SK-N-SH treated with all-trans-retinoic acid at 6 μM for 48 hours (cell line): Measurements from ENCODE around the gene JMJD4.

Experiments
- ATAC-seq: fragments of 200-7000 bp; cut with Tn5 transposase; 3 replicates; pipeline ENCODE4 v1.9.1; 2020; ENCODE audit warnings: mild to moderate bottlenecking, moderate library complexity
- ARNTL ChIP-seq: fragments of 450-650 bp; formaldehyde crosslinking; IDR thresholded peaks from 2 replicates; pipeline ENCODE4 v1.5.0; 2020; ENCODE audit warnings: low read depth, mild to moderate bottlenecking, moderate library complexity, borderline replicate concordance
- BACH2 ChIP-seq: fragments of 250-450 bp; sonication (Bioruptor Pico); IDR thresholded peaks from 2 replicates; pipeline ENCODE4 v1.9.0; 2021; ENCODE audit warnings: mild to moderate bottlenecking, borderline replicate concordance
- CREB5 ChIP-seq: fragments of 250-450 bp; sonication (Bioruptor Pico); IDR thresholded peaks from 2 replicates; pipeline ENCODE4 v1.5.1; 2020; ENCODE audit warnings: low read depth, mild to moderate bottlenecking, moderate library complexity
- CSRNP3 ChIP-seq: fragments of 250-450 bp; sonication (Bioruptor Pico); IDR thresholded peaks from 2 replicates; pipeline ENCODE4 v1.5.1; 2021; ENCODE audit warnings: mild to moderate bottlenecking, moderate library complexity
- ESRRG ChIP-seq: fragments of 250-450 bp; sonication (Bioruptor Pico); IDR thresholded peaks from 2 replicates; pipeline ENCODE4 v1.6.1; 2021; ENCODE audit warnings: mild to moderate bottlenecking
- ISL1 ChIP-seq: fragments of 250-450 bp; sonication (Bioruptor Pico); IDR thresholded peaks from 2 replicates; pipeline ENCODE4 v2.1.2; 2022; ENCODE audit warnings: mild to moderate bottlenecking, moderate library complexity
- OSR1 ChIP-seq: fragments of 250-450 bp; sonication (Bioruptor Pico); IDR thresholded peaks from 2 replicates; pipeline ENCODE4 v1.8.0; 2022; ENCODE audit warnings: moderate library complexity, mild to moderate bottlenecking, inconsistent platforms
- PATZ1 ChIP-seq: fragments of 250-450 bp; sonication (Bioruptor Pico); IDR thresholded peaks from 2 replicates; pipeline ENCODE4 v1.8.0; 2020; ENCODE audit warnings: mild to moderate bottlenecking, moderate library complexity, borderline replicate concordance
- POU6F1 ChIP-seq: fragments of 250-450 bp; sonication (Bioruptor Pico); IDR thresholded peaks from 2 replicates; pipeline ENCODE4 v1.8.0; 2021; ENCODE audit warnings: low read depth, mild to moderate bottlenecking, moderate library complexity, borderline replicate concordance
- PPARA ChIP-seq: fragments of 250-450 bp; sonication (Bioruptor Pico); IDR thresholded peaks from 2 replicates; pipeline ENCODE4 v1.5.0; 2020; ENCODE audit warnings: mild to moderate bottlenecking, borderline replicate concordance
- RARB ChIP-seq: fragments of 250-450 bp; sonication (Bioruptor Pico); IDR thresholded peaks from 2 replicates; pipeline ENCODE4 v1.8.0; 2021; ENCODE audit warnings: mild to moderate bottlenecking, moderate library complexity
- TCF4 ChIP-seq: fragments of 250-450 bp; sonication (Bioruptor Pico); IDR thresholded peaks from 2 replicates; pipeline ENCODE4 v1.8.0; 2021; ENCODE audit warnings: mild to moderate bottlenecking, moderate library complexity, borderline replicate concordance
- TOX ChIP-seq: fragments of 250-450 bp; sonication (Bioruptor Pico); IDR thresholded peaks from 2 replicates; pipeline ENCODE4 v1.8.0; 2021; ENCODE audit warnings: mild to moderate bottlenecking, moderate library complexity, borderline replicate concordance
- TSHZ2 ChIP-seq: fragments of 250-450 bp; sonication (Bioruptor Pico); IDR thresholded peaks from 2 replicates; pipeline ENCODE4 v1.5.0; 2020; ENCODE audit warnings: mild to moderate bottlenecking, moderate library complexity
- ZC3H10 ChIP-seq: fragments of 250-450 bp; sonication (Bioruptor Pico); IDR thresholded peaks from 2 replicates; pipeline ENCODE4 v1.5.1; 2021; ENCODE audit warnings: mild to moderate bottlenecking, moderate library complexity
- ZFP3 ChIP-seq: fragments of 250-450 bp; sonication (Bioruptor Pico); IDR thresholded peaks from 2 replicates; pipeline ENCODE4 v1.5.0; 2020; ENCODE audit warnings: mild to moderate bottlenecking, moderate library complexity
- ZFP30 ChIP-seq: fragments of 450-650 bp; formaldehyde crosslinking; IDR thresholded peaks from 2 replicates; pipeline ENCODE4 v1.5.0; 2022; ENCODE audit warnings: mild to moderate bottlenecking, moderate library complexity
- ZNF565 ChIP-seq: fragments of 450-650 bp; formaldehyde crosslinking; conservative IDR thresholded peaks from 2 replicates; pipeline ENCODE4 v1.5.0; 2020; ENCODE audit warnings: low read depth, mild to moderate bottlenecking, moderate library complexity
- ZNF70 ChIP-seq: fragments of 450-650 bp; formaldehyde crosslinking; IDR thresholded peaks from 2 replicates; pipeline ENCODE4 v1.5.0; 2020; ENCODE audit warnings: mild to moderate bottlenecking, moderate library complexity
- ZNF8 ChIP-seq: fragments of 450-650 bp; formaldehyde crosslinking; IDR thresholded peaks from 2 replicates; pipeline ENCODE4 v1.5.0; 2020; ENCODE audit warnings: mild to moderate bottlenecking, moderate library complexity

Gene JMJD4

GRCh38 chr1:227762231-227762911, 27.3 kb upstream of the JMJD4 start:
- TF ChIP-seq TCF4 (CRISPR knock-in tag) (no peak), ISL1 (CRISPR knock-in tag) (no peak), ZNF8 (CRISPR knock-in tag) (no peak), POU6F1 (CRISPR knock-in tag) (no peak; the same call in 1 of the 2 replicates), PATZ1 (CRISPR knock-in tag) (no peak), PPARA (no peak), ZNF565 (CRISPR knock-in tag) (no peak), ZC3H10 (no peak), ESRRG (CRISPR knock-in tag) (no peak), ZNF70 (CRISPR knock-in tag) (no peak), RARB (no peak), BACH2 (CRISPR knock-in tag) (no peak), TOX (no peak), CSRNP3 (CRISPR knock-in tag) (no peak), OSR1 (CRISPR knock-in tag) (no peak), ZFP3 (no peak)
- TF ChIP-seq, all 23 proteins: peak for 0
- peak; percentile 76 for ATAC-seq

GRCh38 chr1:227761621-227762230, 26.6 kb upstream of the JMJD4 start:
- ATAC-seq: no peak

More at GRCh38 chr1:227761621-227762230, 26.6 kb upstream of the JMJD4 start:
- TF ChIP-seq ZFP30 (CRISPR knock-in tag): no peak
- no peak for TF ChIP-seq TSHZ2 (CRISPR knock-in tag)
- TF ChIP-seq CSRNP3 (CRISPR knock-in tag): no peak
- no peak for TF ChIP-seq PPARA
- TF ChIP-seq CREB5 (CRISPR knock-in tag): no peak
- no peak for TF ChIP-seq ZC3H10
- TF ChIP-seq TCF4 (CRISPR knock-in tag): no peak
- TF ChIP-seq ZNF565 (CRISPR knock-in tag): no peak
- TF ChIP-seq POU6F1 (CRISPR knock-in tag): no peak
- TF ChIP-seq ARNTL (CRISPR knock-in tag): no peak
